Stimulated activated CD4-positive, alpha-beta T cell treated with anti-CD3 and anti-CD28 coated beads, Interleukin-4, amount 100 ng/mL, for 48 hours (primary cell): ENCODE data around the gene MICALL1.

Experiments
- DNase-seq, 2 donors: peaks; one replicate each; pipeline ENCODE4 v3.0.0-alpha.2; 2020; ENCODE audit warnings: low read depth in 2 of 2

The MICALL1 gene

GRCh38 chr22:37906364-37907008 is 389 bp downstream of the MICALL1 start:
- no peak for DNase-seq

- DNase-seq = no peak
Observed at GRCh38 chr22:37907036-37907954, 1.2 kb downstream of the MICALL1 start.

- no peak for DNase-seq
Observed at GRCh38 chr22:37909766-37910165, 3.7 kb downstream of the MICALL1 start.

GRCh38 chr22:37910890-37911672 is 5.0 kb downstream of the MICALL1 start:
- no peak for DNase-seq

GRCh38 chr22:37911697-37912096 is 5.6 kb downstream of the MICALL1 start:
- no peak for DNase-seq

- no peak for DNase-seq
Observed at GRCh38 chr22:37912171-37912570, 6.1 kb downstream of the MICALL1 start.

GRCh38 chr22:37913233-37913721 is 7.2 kb downstream of the MICALL1 start:
- no peak for DNase-seq

- no peak for DNase-seq
Observed at GRCh38 chr22:37916311-37916710, 10.2 kb downstream of the MICALL1 start.

- no peak for DNase-seq
Observed at GRCh38 chr22:37917874-37918548, 11.9 kb downstream of the MICALL1 start.

- no peak for DNase-seq
Observed at GRCh38 chr22:37918580-37919270, 12.6 kb downstream of the MICALL1 start.

GRCh38 chr22:37920126-37920525 is 14.0 kb downstream of the MICALL1 start:
- DNase-seq = no peak

GRCh38 chr22:37922191-37922590 is 16.1 kb downstream of the MICALL1 start:
- no peak for DNase-seq

GRCh38 chr22:37923927-37924326 is 17.8 kb downstream of the MICALL1 start:
- no peak for DNase-seq

- no peak for DNase-seq
Observed at GRCh38 chr22:37924386-37925065, 18.4 kb downstream of the MICALL1 start.

GRCh38 chr22:37925330-37925729 is 19.2 kb downstream of the MICALL1 start:
- DNase-seq = no peak

- DNase-seq = no peak
Observed at GRCh38 chr22:37925767-37926166, 19.7 kb downstream of the MICALL1 start.

- DNase-seq = no peak
Observed at GRCh38 chr22:37926358-37926757, 20.3 kb downstream of the MICALL1 start.

GRCh38 chr22:37926771-37927636 is 20.9 kb downstream of the MICALL1 start:
- no peak for DNase-seq

- DNase-seq = no peak
Observed at GRCh38 chr22:37927637-37927936, 21.5 kb downstream of the MICALL1 start.

- no peak for DNase-seq
Observed at GRCh38 chr22:37929390-37929789, 23.3 kb downstream of the MICALL1 start.
